Hematopoietic multipotent progenitor cell treated with erythropoietin and hydrocortisone succinate and interleukin-3 and kit ligand, for 17 days (in vitro differentiated cells): Measurements from ENCODE around the gene LAMA1.

Source experiments
- DNase-seq: peaks from one replicate; pipeline ENCODE4 v3.0.0-alpha.2; 2015; ENCODE audit warnings: low spot score

Gene LAMA1

GRCh38 chr18:7105268-7105667 is 12.3 kb downstream of the LAMA1 start:
- no peak for DNase-seq

- DNase-seq, result no peak
These were observed 12.9 kb downstream of the LAMA1 start for GRCh38 chr18:7104649-7105048.

- DNase-seq, result no peak
These were observed 15.5 kb downstream of the LAMA1 start for GRCh38 chr18:7102131-7102530.

GRCh38 chr18:7096838-7097237 is 20.8 kb downstream of the LAMA1 start:
- DNase-seq, result no peak

GRCh38 chr18:7094427-7094826 is 23.2 kb downstream of the LAMA1 start:
- no peak for DNase-seq

GRCh38 chr18:7090771-7091170 is 26.8 kb downstream of the LAMA1 start:
- DNase-seq, result no peak

- no peak for DNase-seq
These were observed 28.2 kb downstream of the LAMA1 start for GRCh38 chr18:7089369-7089768.

- DNase-seq, result no peak
These were observed 33.2 kb downstream of the LAMA1 start for GRCh38 chr18:7084080-7085065.

GRCh38 chr18:7082671-7083070 is 34.9 kb downstream of the LAMA1 start:
- DNase-seq, result no peak

- DNase-seq, result no peak
These were observed 38.4 kb downstream of the LAMA1 start for GRCh38 chr18:7079231-7079630.

- DNase-seq, result no peak
These were observed 45.0 kb downstream of the LAMA1 start for GRCh38 chr18:7072593-7072992.

- DNase-seq, result no peak
These were observed 46.0 kb downstream of the LAMA1 start for GRCh38 chr18:7071600-7071999.

- DNase-seq, result no peak
These were observed 47.1 kb downstream of the LAMA1 start for GRCh38 chr18:7070466-7070865.

- no peak for DNase-seq
These were observed 48.6 kb downstream of the LAMA1 start for GRCh38 chr18:7068871-7069590.

- DNase-seq, result no peak
These were observed 50.5 kb downstream of the LAMA1 start for GRCh38 chr18:7066965-7067555.

GRCh38 chr18:7065736-7066135 is 51.9 kb downstream of the LAMA1 start:
- no peak for DNase-seq

GRCh38 chr18:7064346-7064745 is 53.3 kb downstream of the LAMA1 start:
- no peak for DNase-seq

- DNase-seq, result no peak
These were observed 54.8 kb downstream of the LAMA1 start for GRCh38 chr18:7062811-7063210.

GRCh38 chr18:7062236-7062635 is 55.4 kb downstream of the LAMA1 start:
- DNase-seq, result no peak

GRCh38 chr18:7059276-7059675 is 58.3 kb downstream of the LAMA1 start:
- no peak for DNase-seq

- DNase-seq, result no peak
These were observed 61.6 kb downstream of the LAMA1 start for GRCh38 chr18:7056026-7056425.

GRCh38 chr18:7049951-7050350 is 67.6 kb downstream of the LAMA1 start:
- DNase-seq, result no peak

GRCh38 chr18:7048081-7048480 is 69.5 kb downstream of the LAMA1 start:
- DNase-seq, result no peak
